OCI-LY1 (cell line): ENCODE measurements around the gene WNK2.

Source experiments
- EZH2 ChIP-seq: fragments of 200-600 bp; sonication (generic), shearing (Covaris generic); IDR thresholded peaks from 2 replicates; pipeline ENCODE4 v1.8.0; 2017; ENCODE audit warnings: borderline replicate concordance, mixed run types, mild to moderate bottlenecking, antibody characterized with exemption, low read length, moderate library complexity, mixed read lengths
- TF ChIP-seq, protein P1 (sequence below): fragments of 200-600 bp; sonication (generic), shearing (Covaris generic); IDR thresholded peaks from 2 replicates; pipeline ENCODE4 v1.5.1; 2017; ENCODE audit warnings: mild to moderate bottlenecking, antibody characterized with exemption, low read length, moderate library complexity, mixed read lengths

DNA sequence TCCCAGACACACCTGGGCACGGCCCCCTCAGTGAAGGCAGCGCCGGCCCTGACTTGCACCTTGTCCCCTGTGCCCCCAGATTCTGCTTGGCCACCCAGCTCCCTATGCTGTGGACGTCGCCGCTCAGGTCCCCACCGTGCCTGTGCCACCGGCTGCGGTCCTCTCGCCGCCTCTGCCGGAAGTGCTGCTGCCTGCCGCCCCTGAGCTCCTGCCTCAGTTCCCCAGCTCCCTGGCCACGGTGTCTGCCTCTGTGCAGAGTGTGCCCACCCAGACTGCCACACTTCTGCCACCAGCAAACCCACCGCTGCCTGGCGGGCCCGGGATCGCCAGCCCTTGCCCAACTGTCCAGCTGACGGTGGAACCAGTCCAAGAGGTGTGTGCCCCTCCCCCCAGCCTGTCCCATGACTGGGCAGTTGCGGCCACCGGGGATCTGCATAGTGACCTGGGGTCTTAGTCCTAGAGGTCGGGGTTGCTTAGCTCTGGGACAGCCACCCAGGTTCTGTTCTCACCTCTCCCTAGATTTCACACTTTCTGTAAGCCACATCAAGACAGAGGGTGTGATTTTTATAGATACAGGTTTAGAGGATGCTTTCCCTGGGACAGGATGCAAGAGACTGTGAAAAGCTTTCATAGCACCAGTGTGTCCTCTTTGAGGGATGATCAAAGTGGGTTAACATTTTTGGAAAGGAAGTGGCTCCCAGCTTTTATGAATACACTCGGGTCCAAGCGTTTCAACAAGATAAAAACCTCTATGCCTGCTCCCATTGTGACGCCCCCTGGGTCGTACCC, 78.0 kb downstream of the WNK2 start:
- TF ChIP-seq, protein P1, sequence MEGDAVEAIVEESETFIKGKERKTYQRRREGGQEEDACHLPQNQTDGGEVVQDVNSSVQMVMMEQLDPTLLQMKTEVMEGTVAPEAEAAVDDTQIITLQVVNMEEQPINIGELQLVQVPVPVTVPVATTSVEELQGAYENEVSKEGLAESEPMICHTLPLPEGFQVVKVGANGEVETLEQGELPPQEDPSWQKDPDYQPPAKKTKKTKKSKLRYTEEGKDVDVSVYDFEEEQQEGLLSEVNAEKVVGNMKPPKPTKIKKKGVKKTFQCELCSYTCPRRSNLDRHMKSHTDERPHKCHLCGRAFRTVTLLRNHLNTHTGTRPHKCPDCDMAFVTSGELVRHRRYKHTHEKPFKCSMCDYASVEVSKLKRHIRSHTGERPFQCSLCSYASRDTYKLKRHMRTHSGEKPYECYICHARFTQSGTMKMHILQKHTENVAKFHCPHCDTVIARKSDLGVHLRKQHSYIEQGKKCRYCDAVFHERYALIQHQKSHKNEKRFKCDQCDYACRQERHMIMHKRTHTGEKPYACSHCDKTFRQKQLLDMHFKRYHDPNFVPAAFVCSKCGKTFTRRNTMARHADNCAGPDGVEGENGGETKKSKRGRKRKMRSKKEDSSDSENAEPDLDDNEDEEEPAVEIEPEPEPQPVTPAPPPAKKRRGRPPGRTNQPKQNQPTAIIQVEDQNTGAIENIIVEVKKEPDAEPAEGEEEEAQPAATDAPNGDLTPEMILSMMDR = no peak
- TF ChIP-seq EZH2 = no peak
